K562 (cell line): ENCODE results near the gene MYLK3. TPM values are rescaled to one million over a fixed set of nuclear protein-coding genes. Genes with fewer than 3 reads are reported as not detected.

Experiments used
- ATAC-seq: fragments of 200-7000 bp; cut with Tn5 transposase; 3 replicates; pipeline ENCODE4 v1.9.1; 2020; ENCODE audit warnings: moderate library complexity
- BruUV-seq: library from RNA; stranded (reverse); fragments of 400-500 nt; replicated peaks from 2 replicates; lab custom pipeline; 2021; lab: Mats Ljungman, UMichigan
- CTCF ChIA-PET: fragments of 300-600 bp; formaldehyde crosslinking; extraction: SDS; loops from one replicate; lab custom pipeline; 2021; ENCODE audit warnings: low intra/inter-chr PET ratio; lab: Yijun Ruan, JAX
- POLR2A ChIA-PET: fragments of 300-600, 350-650 bp; sonication (Branson Sonifier 250); formaldehyde crosslinking; extraction: SDS; loops from one replicate; lab custom pipeline; 2021; ENCODE audit warnings: antibody characterized with exemption, inconsistent platforms; lab: Yijun Ruan, JAX
- DNase-seq, 4 experiments: peaks; one replicate each; pipeline versions ENCODE4 v3.0.0 to v3.0.0-alpha.2; 2011 to 2018; ENCODE audit warnings: low spot score in 3 of 4, mixed read lengths in 3 of 4; ENCODE audit errors: extremely low read depth in 1 of 4
- FAIRE-seq: peaks from 2 replicates; lab custom pipeline; 2011; peaks lifted over from hg19 to GRCh38; lab: Jason Lieb, UNC
- H2AFZ ChIP-seq: 2 replicates; pipeline ENCODE4 v1.6.0; 2011; ENCODE audit warnings: low read depth, low read length, control low read depth, inconsistent platforms
- H3K27ac ChIP-seq: fragments of 200-600 bp; 3 replicates; pipeline ENCODE4 v1.8.0; 2011; ENCODE audit warnings: low read depth, mild to moderate bottlenecking, control low read depth, inconsistent platforms, low read length, moderate library complexity, mixed read lengths; ENCODE audit errors: extremely low read depth
- H3K27me3 ChIP-seq, 2 experiments: fragments of 300-600 bp in 1 of 2; 2 replicates in 1 of 2; 3 replicates in 1 of 2; pipeline versions ENCODE4 v1.6.0 to v1.8.0; 2011; ENCODE audit warnings: inconsistent platforms in 2 of 2, low read length in 2 of 2, mild to moderate bottlenecking in 1 of 2, mixed read lengths in 1 of 2, moderate library complexity in 1 of 2; ENCODE audit not compliant: control insufficient read depth in 2 of 2, insufficient read depth in 2 of 2
- H3K36me3 ChIP-seq: fragments of 300-600 bp; 3 replicates; pipeline ENCODE4 v1.8.0; 2011; ENCODE audit warnings: mild to moderate bottlenecking, low read length, inconsistent platforms; ENCODE audit not compliant: control insufficient read depth, insufficient read depth
- H3K4me1 ChIP-seq, 2 experiments: fragments of 200-600 bp in 1 of 2; replicated peaks in 1 of 2; 2 replicates in 1 of 2; 3 replicates in 1 of 2; pipeline versions ENCODE4 v1.5.1 to v1.8.0; 2011; ENCODE audit warnings: inconsistent platforms in 2 of 2, low read length in 2 of 2, mild to moderate bottlenecking in 1 of 2, mixed read lengths in 1 of 2, moderate library complexity in 1 of 2; ENCODE audit not compliant: control insufficient read depth in 2 of 2, insufficient read depth in 2 of 2
- H3K4me2 ChIP-seq: 2 replicates; pipeline ENCODE4 v1.6.1; 2011; ENCODE audit warnings: low read length, control low read depth, inconsistent platforms, mixed read lengths; ENCODE audit not compliant: insufficient read depth
- H3K4me3 ChIP-seq: fragments of 200-600 bp; sonication (generic), shearing (Covaris generic); 2 replicates; pipeline ENCODE4 v1.5.1; 2016; ENCODE audit warnings: control low read depth, inconsistent platforms
- H3K79me2 ChIP-seq: fragments of 200-600 bp; 3 replicates; pipeline ENCODE4 v1.8.0; 2011; ENCODE audit warnings: low read length, inconsistent platforms; ENCODE audit not compliant: control insufficient read depth, insufficient read depth
- H3K9ac ChIP-seq, 2 experiments: 2 replicates each; pipeline versions ENCODE4 v1.6.0 to v1.6.1; 2011; ENCODE audit warnings: low read depth in 2 of 2, low read length in 2 of 2, control low read depth in 1 of 2, inconsistent platforms in 1 of 2, mild to moderate bottlenecking in 1 of 2, mixed read lengths in 1 of 2; ENCODE audit not compliant: insufficient read depth in 1 of 2
- H3K9me1 ChIP-seq: one replicate; pipeline ENCODE4 v1.6.0; 2011; ENCODE audit warnings: inconsistent platforms, mild to moderate bottlenecking, low read length, moderate library complexity; ENCODE audit not compliant: control insufficient read depth, insufficient read depth
- H3K9me3 ChIP-seq: replicated peaks from 2 replicates; pipeline ENCODE4 v1.5.1; 2011; ENCODE audit warnings: low read depth, low read length, inconsistent platforms; ENCODE audit not compliant: control insufficient read depth, insufficient read depth
- H4K20me1 ChIP-seq: replicated peaks from 2 replicates; pipeline ENCODE4 v1.6.1; 2011; ENCODE audit warnings: low read length, inconsistent platforms, mixed read lengths; ENCODE audit not compliant: control insufficient read depth, insufficient read depth
- ASH1L ChIP-seq: fragments of 450-650 bp; IDR thresholded peaks from 2 replicates; pipeline ENCODE4 v1.6.1; 2018; ENCODE audit warnings: borderline replicate concordance, mild to moderate bottlenecking, low read depth; ENCODE audit not compliant: partially characterized antibody
- BHLHE40 ChIP-seq: IDR thresholded peaks from 2 replicates; pipeline ENCODE4 v1.6.1; 2011; ENCODE audit warnings: low read length, improper control_type of control experiment
- WGBS: fragments of 100-300 bp; shearing (Covaris generic); methylation state at CpG from one replicate; pipeline ENCODE4 v1.1.6; 2016; ENCODE audit warnings: low coverage, mixed read lengths; ENCODE audit not compliant: insufficient coverage; ENCODE audit errors: missing lambda C conversion rate; 5-methylcytosine and 5-hydroxymethylcytosine counted together
- in situ Hi-C: fragments of 300-500 bp; cut with MboI; formaldehyde crosslinking; loops from 4 replicates; pipeline ENCODE4 v1.15.0; 2018; ENCODE audit warnings: inconsistent platforms, mixed read lengths
- intact Hi-C: fragments of 100-400 bp; cut with micrococcal nuclease; formaldehyde crosslinking; loops from 2 replicates; pipeline ENCODE4 v1.14.2; 2022
- polyA plus RNA-seq, 8 experiments: library from polyadenylated mRNA; depleted of rRNA in 4 of 8; stranded (reverse) in 5 of 8; unstranded in 3 of 8; fragments of >200 nt; fragmentation: Nextera tagmentation in 2 of 8; fragmentation: Illumina TruSeq in 1 of 8; extraction: Ambion mirVana in 2 of 8; extraction: Trizol in 1 of 8; gene quantifications; 2 replicates each; pipeline versions ENCODE4 v1.2.1 to v1.2.3, GENCODE V29; 2011 to 2014; ENCODE audit warnings: inconsistent platforms in 1 of 8, missing spikeins in 1 of 8
- total RNA-seq, 7 experiments: library from RNA; depleted of rRNA in 6 of 7; stranded (reverse); fragments of >200 nt in 6 of 7; fragmentation: Illumina TruSeq in 2 of 7; extraction: Trizol in 2 of 7; gene quantifications; 2 replicates each; pipeline versions ENCODE4 v1.2.1 to v1.2.3, GENCODE V29; 2011 to 2021; ENCODE audit warnings: low replicate concordance in 1 of 7

The MYLK3 gene
- total and polyA plus RNA-seq, 9 of the 15 experiments (the other 6 are each of a cell fraction or from before 2014, with no cell fraction given) = 0.69 to 10.7 (median 4.7) TPM

DNA sequence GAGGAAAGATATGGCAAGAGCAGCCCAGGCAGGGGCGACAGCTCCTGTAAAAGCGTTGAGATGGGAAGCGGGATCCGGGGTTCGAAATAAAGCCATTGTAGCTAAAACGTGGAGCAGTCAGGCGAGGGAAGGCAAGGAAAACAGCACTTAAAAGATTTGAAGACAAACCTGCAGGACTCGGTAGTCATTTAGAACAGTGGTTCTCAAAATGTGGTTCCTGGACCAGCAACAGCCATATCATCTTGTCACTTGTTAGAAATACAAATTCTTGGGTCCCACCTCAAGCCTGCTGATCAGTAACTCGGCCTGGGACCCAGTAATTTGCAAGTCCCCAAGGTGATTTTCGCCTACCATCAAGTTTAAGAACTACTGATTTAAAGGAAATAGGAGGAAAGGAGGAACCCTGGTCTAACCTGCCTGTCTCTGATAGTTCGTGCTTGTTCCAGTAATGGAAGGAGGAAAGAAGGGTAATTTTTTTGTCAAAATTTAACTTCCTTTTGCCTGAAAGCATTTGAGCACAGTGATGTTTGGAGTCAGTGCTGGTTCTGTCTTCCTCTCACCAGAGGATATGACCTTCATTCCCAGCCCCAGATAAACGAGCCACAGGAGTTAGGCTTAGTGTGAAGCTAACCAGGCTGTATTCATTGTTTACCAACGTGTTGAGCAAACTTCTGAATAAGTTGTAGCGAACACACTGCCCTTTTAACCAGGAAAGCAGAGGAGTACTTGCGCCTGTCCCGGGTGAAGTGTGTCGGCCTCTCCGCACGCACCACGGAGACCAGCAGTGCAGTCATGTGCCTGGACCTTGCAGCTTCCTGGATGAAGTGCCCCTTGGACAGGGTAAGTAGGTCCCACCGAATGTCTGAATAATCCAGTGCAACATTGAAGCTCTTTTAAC is 57.6 kb downstream of the MYLK3 start:
- Histone ChIP-seq H3K36me3 (peaks cover 39% of the 10 kb centered on the region), H4K20me1 (peaks cover 31% of the 10 kb centered on the region), H2AFZ (peak overlapping the region; percentile 41; the same call in 1 of the 2 replicates), H3K4me3 (peak overlapping the region; percentile 76), H3K27me3 (no peaks in the 10 kb centered on the region), H3K9me1 (no peaks in the 10 kb centered on the region), H3K4me2 (peak overlapping the region; percentile 98), H3K9ac (peak overlapping the region; percentile 85 to 97), H3K27ac (peak overlapping the region; percentile 98), H3K4me1 (peaks cover 6 to 19% of the 10 kb centered on the region in 2 experiments; a peak in 4 of 5 replicates), H3K9me3 (no peaks in the 10 kb centered on the region), H3K79me2 (peaks cover 71% of the 10 kb centered on the region)
- TSS peak; percentile 48 for BruUV-seq
- ATAC-seq (no peak), DNase-seq (peak in 1 of 4 experiments; percentile 32), FAIRE-seq (no peak)
- POLR2A ChIA-PET = interaction anchor here (0.7 to 1.9 kb wide), 4 partner anchors 9 to 194 kb away, joined by 3 to 9 read pairs (median 3); no protein-coding TSS in a partner anchor
- in situ Hi-C loops = loop anchor here (10.0 kb wide), 1 partner anchor 134 kb away; no protein-coding TSS in a partner anchor
- CTCF ChIA-PET = no interaction called here
- intact Hi-C loops = no loop called here
- 4% methylated on average over 21 of the region's 21 CpGs for WGBS
- TF ChIP-seq ASH1L (no peak), BHLHE40 (peak; percentile 29; the same call in 1 of the 2 replicates)
